HG02943 (cell line): Measurements from ENCODE around the gene NKX1-2.
A peak's percentile ranks its signal among the peaks of the same experiment; 100 is the strongest.

Experiments
- ATAC-seq: cut with Tn5 transposase; IDR thresholded peaks from one replicate; pipeline ENCODE4 v1.9.1; 2021; ENCODE audit warnings: mild to moderate bottlenecking, low read depth, moderate library complexity; ENCODE audit not compliant: unreplicated experiment

NKX1-2 gene

DNA sequence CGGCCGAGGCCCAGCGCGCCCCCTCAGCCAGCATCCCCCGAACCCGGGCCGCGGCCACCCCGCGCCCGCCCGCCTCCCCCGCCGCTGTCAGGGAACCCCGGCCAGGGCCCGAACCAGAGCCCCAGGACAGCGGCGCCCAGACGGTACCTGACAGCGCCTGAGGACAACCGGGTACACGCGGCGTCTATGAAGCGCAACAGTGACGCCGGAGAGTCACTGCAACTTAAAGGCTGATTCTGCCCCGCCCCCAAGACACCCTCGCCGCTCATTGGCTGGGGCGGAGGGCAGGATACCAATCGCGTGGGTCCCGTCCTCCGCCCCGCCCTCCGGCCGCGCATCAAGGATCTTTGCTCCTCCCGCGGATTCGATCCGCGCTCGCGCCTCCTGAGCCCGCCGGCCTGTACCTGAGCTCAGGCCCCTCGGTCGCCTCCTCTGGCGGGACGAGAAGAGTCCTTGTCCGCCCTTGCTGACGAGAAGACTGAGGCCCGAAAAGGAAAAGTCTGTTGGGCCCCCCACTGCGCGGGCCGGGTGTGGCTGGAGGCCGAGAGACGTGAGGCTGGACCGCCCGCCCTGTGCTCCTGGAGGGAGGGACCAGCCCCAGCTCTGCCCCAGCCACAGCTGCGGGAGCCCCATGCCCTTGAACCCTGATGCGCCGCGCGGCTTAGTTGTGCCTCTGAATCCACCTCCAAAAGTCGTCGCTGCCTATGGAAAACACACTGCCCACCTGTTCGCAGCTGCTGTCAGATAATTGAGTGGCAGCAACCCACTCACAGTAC is 30.9 kb downstream of the NKX1-2 start, which contains the start of gene OAT:
TSS of gene OAT (minus strand) at position 198 of the 776 bp plus-strand sequence. CDS start 6,752 bp downstream, outside the sequence.
- ATAC-seq, result peak; percentile 94

DNA sequence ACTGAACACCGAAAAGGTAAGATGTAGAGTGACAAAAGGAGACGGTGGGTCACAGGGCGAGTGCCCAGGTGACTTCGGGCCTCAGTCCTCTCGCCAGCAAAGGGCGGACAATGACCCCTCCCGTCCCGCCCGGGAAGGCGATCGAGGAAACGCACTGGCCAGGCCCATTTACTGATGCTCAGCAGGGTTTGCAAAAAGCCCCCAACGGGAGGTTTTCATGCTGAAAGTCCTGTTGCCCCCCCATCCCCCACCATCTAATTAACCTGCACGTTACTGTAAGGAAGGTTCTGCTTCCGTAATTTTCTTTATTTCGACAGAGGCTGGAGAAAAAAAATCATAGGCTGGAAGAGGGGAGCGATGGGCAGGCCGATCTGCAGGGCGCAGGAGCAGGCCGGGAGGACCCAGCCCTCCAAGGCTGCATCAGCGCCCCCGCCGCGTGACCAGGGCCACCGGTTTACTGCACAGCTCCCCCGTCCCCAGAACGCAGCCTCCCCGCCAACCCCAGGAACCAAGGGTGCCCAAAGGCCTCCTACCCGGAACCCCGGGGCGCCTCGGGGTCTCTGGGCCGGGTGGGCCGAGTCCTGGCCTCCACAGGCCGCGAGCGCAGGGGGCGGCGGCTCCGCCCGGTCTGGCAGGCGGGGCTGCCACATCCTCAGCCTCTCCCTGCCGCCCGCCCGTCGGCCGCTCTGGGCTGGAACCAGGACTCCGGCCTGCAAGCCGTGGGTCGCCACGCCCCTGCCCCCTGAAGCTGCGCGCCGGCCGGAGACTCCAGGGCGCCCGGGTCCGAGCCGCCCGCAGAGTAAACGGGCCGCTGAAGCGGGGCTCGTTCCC is 31.7 kb downstream of the NKX1-2 start:
- peak; percentile 19 for ATAC-seq

DNA sequence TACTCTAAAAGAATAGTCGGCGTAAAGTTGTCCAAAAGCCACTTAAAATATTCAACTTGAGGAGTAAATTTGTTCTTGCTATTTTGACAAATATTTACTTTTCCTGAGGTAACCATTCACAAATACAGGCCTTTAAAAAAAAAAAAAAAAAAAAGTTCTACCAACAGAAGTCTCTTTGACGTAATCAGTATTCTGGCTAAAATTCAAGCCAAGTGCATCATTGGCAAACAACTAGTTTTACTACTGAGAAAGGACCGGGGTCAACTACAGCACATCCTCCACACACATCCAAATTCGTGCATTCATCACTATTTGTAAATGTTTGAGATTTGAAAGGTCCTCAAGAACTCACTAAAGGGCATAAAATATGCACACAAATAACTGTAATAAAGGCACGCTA is 33.1 kb downstream of the NKX1-2 start:
- no peak for ATAC-seq

DNA sequence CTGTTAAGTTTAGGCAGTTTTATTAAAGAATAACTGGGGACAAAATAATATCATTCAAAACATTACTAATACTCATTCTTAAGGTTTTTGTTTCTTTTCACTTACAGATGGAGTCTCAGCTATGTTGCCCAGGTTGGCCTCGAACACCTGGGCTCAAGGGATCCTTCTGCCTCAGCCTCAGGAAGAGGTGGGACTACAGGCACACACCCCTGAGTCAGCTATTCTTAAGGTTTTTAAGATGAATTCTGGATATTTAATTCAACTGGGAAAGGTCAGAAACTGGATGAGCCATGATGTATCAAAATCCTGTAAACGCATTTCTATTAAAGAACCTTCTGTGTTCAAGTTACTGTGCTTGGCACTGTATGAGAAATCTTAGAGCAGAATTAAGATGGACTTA is 34.6 kb downstream of the NKX1-2 start:
- ATAC-seq, result no peak

DNA sequence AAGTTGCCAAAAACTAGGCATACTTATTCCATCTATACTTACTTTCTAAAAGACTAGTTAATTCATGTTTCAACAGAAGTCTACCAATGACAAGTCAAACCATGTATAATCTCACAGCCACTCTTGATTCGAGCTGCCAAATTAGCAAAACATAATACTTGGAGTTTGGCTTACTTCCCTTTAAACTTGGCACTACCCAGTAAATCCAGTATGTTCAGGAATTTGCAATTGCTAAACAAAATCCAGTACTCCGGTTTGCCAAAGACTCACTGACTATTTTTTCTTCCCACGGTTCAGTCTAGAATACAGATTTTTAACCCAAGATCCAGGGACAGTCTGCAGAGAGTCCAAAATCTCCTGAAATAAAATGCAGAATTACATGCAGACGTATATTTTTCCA is 35.8 kb downstream of the NKX1-2 start:
- no peak for ATAC-seq

DNA sequence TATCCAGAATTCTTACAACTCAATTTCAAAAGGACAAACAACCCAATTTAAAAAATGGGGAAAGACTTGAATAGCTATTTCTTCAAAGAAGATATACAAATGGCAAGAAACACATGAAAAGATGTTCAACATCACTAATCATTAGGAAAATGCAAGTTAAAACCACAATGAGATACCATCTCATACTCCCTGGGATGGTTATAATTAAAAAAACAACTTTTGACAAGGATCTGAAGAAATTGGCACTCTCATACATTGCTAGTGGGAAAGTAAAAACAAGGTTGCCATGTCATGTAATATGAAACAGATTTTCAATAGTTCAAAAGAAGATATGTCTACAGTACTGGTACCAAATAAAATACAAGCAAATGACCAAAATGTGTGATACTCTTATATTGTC is 40.1 kb downstream of the NKX1-2 start:
- ATAC-seq, result no peak

DNA sequence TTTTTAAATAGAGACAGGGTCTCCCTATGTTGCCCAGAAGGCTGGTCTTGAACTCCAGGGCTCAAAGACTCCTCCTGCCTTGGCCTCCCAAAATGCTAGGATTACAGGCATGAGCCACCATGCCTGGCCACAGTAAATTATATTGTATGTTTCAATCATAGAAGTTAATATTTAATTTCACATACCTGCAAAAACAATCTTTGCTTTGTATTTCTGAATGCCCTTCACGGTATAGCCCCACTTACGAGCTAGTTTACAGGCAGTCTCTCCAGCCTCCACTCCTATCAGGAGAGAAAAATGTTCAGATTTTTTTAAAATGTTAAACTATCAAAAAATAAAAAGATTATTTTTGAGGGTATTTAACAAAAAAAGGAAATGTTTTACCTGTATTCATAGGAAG is 41.5 kb downstream of the NKX1-2 start:
- no peak for ATAC-seq

DNA sequence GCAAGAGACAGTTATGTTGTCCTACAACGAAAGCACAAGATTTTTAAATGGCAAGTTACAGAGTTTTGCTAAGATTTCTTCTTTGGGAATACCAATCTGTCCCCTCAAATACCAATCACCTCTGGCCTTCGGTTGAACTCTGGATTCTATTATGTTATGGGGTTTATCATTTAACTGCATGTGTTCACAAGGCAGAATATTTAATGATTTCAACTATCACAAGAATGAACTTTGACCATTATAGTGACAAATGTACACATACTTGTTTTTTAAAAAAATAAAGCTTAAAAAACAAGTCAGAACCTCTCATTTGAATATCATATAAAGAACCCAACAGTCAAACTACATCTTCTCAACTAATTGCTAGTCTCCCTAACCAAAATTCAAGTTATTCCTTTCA is 42.4 kb downstream of the NKX1-2 start:
- ATAC-seq, result no peak

DNA sequence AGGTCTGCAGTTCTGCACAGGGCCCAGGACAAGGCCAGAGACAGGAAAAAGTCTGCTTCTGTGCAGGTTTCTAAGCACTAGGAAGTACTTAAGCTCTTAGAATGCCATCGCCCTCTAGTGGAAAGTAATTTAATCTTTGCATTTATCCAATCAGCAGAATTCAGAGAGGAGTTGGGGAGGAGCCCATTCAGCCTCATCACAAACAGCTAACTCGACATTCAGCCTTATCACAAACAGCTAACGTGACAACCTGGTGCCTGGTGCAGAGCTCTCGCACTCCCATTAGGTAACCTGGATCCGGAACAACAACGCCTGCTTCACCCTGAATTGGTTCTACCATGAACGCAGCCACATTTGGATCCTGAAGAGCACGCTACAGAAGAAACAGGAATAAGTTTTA is 46.3 kb downstream of the NKX1-2 start:
- no peak for ATAC-seq

DNA sequence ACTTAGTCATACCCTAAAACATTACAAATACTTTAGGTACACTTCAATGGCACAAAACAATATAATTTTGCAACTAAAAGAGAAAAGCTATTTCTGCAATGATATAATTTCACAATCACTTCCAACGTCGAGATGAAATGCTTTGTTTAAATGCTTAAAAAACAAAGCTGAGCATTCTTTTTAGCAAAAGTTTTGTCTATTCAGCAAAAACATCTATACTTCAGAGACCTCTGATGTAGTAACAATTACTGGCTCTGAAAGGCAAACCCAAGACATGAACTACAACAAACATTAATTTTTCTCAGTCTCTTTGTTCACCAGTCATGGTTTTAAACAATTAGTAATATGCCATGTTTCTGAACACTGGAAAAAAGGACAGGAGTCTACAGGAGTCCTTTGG is 47.6 kb downstream of the NKX1-2 start:
- no peak for ATAC-seq

DNA sequence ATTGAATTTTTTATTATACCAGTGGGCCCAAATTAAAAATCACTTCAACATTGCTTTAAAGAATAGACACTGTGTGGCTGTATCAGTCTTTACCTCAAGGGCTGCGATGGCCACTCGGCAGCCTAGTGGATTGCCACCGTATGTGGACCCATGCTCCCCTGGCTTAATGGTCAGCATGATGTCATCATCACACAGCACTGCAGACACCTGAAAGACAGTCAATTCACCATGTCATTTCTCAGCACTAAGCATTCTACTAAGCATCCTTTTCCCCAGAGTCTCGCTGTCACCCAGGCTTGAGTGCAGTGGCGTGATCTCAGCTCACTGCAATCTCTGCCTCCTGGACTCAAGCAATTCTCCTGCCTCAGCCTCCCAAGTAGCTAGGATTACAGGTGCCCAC is 48.2 kb downstream of the NKX1-2 start:
- no peak for ATAC-seq
